IMR-90 (cell line): ENCODE results near the gene RHOBTB1. TPM values are rescaled to one million over a fixed set of nuclear protein-coding genes. Genes with fewer than 3 reads are reported as not detected.
A peak's percentile ranks its signal among the peaks of the same experiment; 100 is the strongest.

Experiments
- ATAC-seq: fragments of 200-7000 bp; cut with Tn5 transposase; 2 replicates; pipeline ENCODE4 v1.9.1; 2020; ENCODE audit warnings: low read depth, mild to moderate bottlenecking, moderate library complexity
- BruUV-seq: library from RNA; stranded (reverse); fragments of 400-500 nt; replicated peaks from 2 replicates; lab custom pipeline; 2021; lab: Mats Ljungman, UMichigan
- CTCF ChIA-PET: fragments of 300-600 bp; formaldehyde crosslinking; extraction: SDS; loops from one replicate; lab custom pipeline; 2021; ENCODE audit warnings: antibody characterized with exemption; lab: Yijun Ruan, JAX
- POLR2A ChIA-PET: fragments of 300-600 bp; sonication (Branson Sonifier 250); formaldehyde crosslinking; loops from one replicate; lab custom pipeline; 2022; ENCODE audit warnings: antibody characterized with exemption; ENCODE audit not compliant: unreplicated experiment; lab: Charles Lee
- DNase-seq: peaks from one replicate; pipeline ENCODE4 v3.0.0; 2013
- H2AFZ ChIP-seq: replicated peaks from 2 replicates; pipeline ENCODE3; 2013; ENCODE audit warnings: low read length, mild to moderate bottlenecking; ENCODE audit not compliant: poor library complexity
- H2AK5ac ChIP-seq: 2 replicates; pipeline ENCODE4 v1.6.1; 2013; ENCODE audit warnings: low read depth, low read length, inconsistent platforms
- H2AK9ac ChIP-seq: replicated peaks from 2 replicates; pipeline ENCODE3; 2013; ENCODE audit warnings: mild to moderate bottlenecking, low read depth, low read length, moderate library complexity; ENCODE audit not compliant: poor library complexity
- H2BK120ac ChIP-seq: 2 replicates; pipeline ENCODE4 v1.6.1; 2013; ENCODE audit warnings: low read depth, low read length, inconsistent platforms
- H2BK15ac ChIP-seq: 3 replicates; pipeline ENCODE4 v1.6.1; 2013; ENCODE audit warnings: low read depth, low read length, inconsistent platforms
- H2BK20ac ChIP-seq: 2 replicates; pipeline ENCODE4 v1.6.1; 2013; ENCODE audit warnings: low read depth, mild to moderate bottlenecking, inconsistent platforms, low read length, moderate library complexity
- H2BK5ac ChIP-seq: 2 replicates; pipeline ENCODE4 v1.6.1; 2013; ENCODE audit warnings: mild to moderate bottlenecking, low read depth, low read length, inconsistent platforms; ENCODE audit not compliant: poor library complexity, severe bottlenecking
- H3K14ac ChIP-seq: replicated peaks from 2 replicates; pipeline ENCODE4 v1.6.1; 2013; ENCODE audit warnings: low read depth, low read length, inconsistent platforms
- H3K18ac ChIP-seq: 2 replicates; pipeline ENCODE4 v1.6.1; 2013; ENCODE audit warnings: low read depth, low read length, control low read depth
- H3K23ac ChIP-seq: 2 replicates; pipeline ENCODE4 v1.6.1; 2013; ENCODE audit warnings: low read depth, low read length, inconsistent platforms
- H3K27ac ChIP-seq: 2 replicates; pipeline ENCODE4 v1.5.1; 2013; ENCODE audit warnings: mild to moderate bottlenecking, control low read depth, low read length; ENCODE audit not compliant: insufficient read depth
- H3K27me3 ChIP-seq: 2 replicates; pipeline ENCODE4 v1.6.1; 2013; ENCODE audit warnings: low read length; ENCODE audit not compliant: control insufficient read depth, insufficient read depth
- H3K36me3 ChIP-seq: 2 replicates; pipeline ENCODE4 v1.6.1; 2013; ENCODE audit warnings: low read length, mixed read lengths; ENCODE audit not compliant: control insufficient read depth, insufficient read depth
- H3K4ac ChIP-seq: 2 replicates; pipeline ENCODE4 v1.6.1; 2013; ENCODE audit warnings: low read depth, low read length, inconsistent platforms
- H3K4me1 ChIP-seq: 2 replicates; pipeline ENCODE4 v1.6.1; 2013; ENCODE audit warnings: low read length, mixed read lengths; ENCODE audit not compliant: control insufficient read depth, insufficient read depth
- H3K4me2 ChIP-seq: 2 replicates; pipeline ENCODE4 v1.6.1; 2013; ENCODE audit warnings: low read depth, mild to moderate bottlenecking, control low read depth, low read length, moderate library complexity
- H3K4me3 ChIP-seq: 2 replicates; pipeline ENCODE4 v1.5.1; 2013; ENCODE audit warnings: low read depth, mild to moderate bottlenecking, control low read depth, low read length, moderate library complexity; ENCODE audit not compliant: insufficient read depth
- H3K56ac ChIP-seq: 2 replicates; pipeline ENCODE4 v1.6.1; 2013; ENCODE audit warnings: low read length, inconsistent platforms; ENCODE audit not compliant: insufficient read depth; ENCODE audit errors: extremely low read depth
- H3K79me1 ChIP-seq, 2 experiments: 2 replicates each; pipeline ENCODE4 v1.6.1; 2013; ENCODE audit warnings: low read length in 2 of 2, inconsistent platforms in 1 of 2, low read depth in 1 of 2
- H3K9ac ChIP-seq: 2 replicates; pipeline ENCODE4 v1.6.1; 2013; ENCODE audit warnings: low read depth, low read length, control low read depth
- H3K9me1 ChIP-seq: 2 replicates; pipeline ENCODE4 v1.6.1; 2013; ENCODE audit warnings: low read length, inconsistent platforms; ENCODE audit not compliant: insufficient read depth
- H3K9me3 ChIP-seq: 2 replicates; pipeline ENCODE4 v1.6.1; 2013; ENCODE audit warnings: low read length; ENCODE audit not compliant: control insufficient read depth, insufficient read depth
- H4K20me1 ChIP-seq: 2 replicates; pipeline ENCODE4 v1.6.1; 2013; ENCODE audit warnings: low read length, inconsistent platforms; ENCODE audit not compliant: insufficient read depth
- H4K5ac ChIP-seq: 2 replicates; pipeline ENCODE4 v1.6.1; 2013; ENCODE audit warnings: mild to moderate bottlenecking, low read depth, low read length, control low read depth
- H4K8ac ChIP-seq, 2 experiments: 2 replicates each; pipeline ENCODE4 v1.6.1; 2013; ENCODE audit warnings: low read depth in 2 of 2, low read length in 2 of 2, control low read depth in 1 of 2, inconsistent platforms in 1 of 2
- H4K91ac ChIP-seq: 2 replicates; pipeline ENCODE4 v1.6.1; 2013; ENCODE audit warnings: low read depth, low read length, inconsistent platforms; ENCODE audit not compliant: insufficient read depth
- BHLHE40 ChIP-seq: fragments of 150-350 bp; IDR thresholded peaks from 2 replicates; pipeline ENCODE4 v1.6.1; 2016; ENCODE audit warnings: mild to moderate bottlenecking, low read depth, low read length
- CEBPB ChIP-seq: IDR thresholded peaks from 2 replicates; pipeline ENCODE4 v1.6.1; 2012; ENCODE audit warnings: low read depth, low read length, improper control_type of control experiment
- CHD1 ChIP-seq: IDR thresholded peaks from 2 replicates; pipeline ENCODE4 v1.6.1; 2012; ENCODE audit warnings: low read depth, low read length, improper control_type of control experiment
- FOS ChIP-seq: fragments of 150-350 bp; IDR thresholded peaks from 2 replicates; pipeline ENCODE4 v1.6.1; 2016; ENCODE audit warnings: low read depth, low read length
- MAFK ChIP-seq: IDR thresholded peaks from 2 replicates; pipeline ENCODE4 v1.6.1; 2012; ENCODE audit warnings: low read depth, low read length, improper control_type of control experiment
- MAZ ChIP-seq: IDR thresholded peaks from 2 replicates; pipeline ENCODE4 v1.6.1; 2012; ENCODE audit warnings: low read depth, mild to moderate bottlenecking, low read length, improper control_type of control experiment, moderate library complexity, borderline replicate concordance
- MXI1 ChIP-seq: IDR thresholded peaks from 2 replicates; pipeline ENCODE4 v1.6.1; 2012; ENCODE audit warnings: low read depth, mild to moderate bottlenecking, low read length, moderate library complexity, borderline replicate concordance
- NFE2L2 ChIP-seq: fragments of 150-350 bp; IDR thresholded peaks from 2 replicates; pipeline ENCODE4 v1.6.1; 2016; ENCODE audit warnings: low read depth, mild to moderate bottlenecking, low read length
- POLR2A ChIP-seq: IDR thresholded peaks from 2 replicates; pipeline ENCODE4 v1.6.1; 2012; ENCODE audit warnings: mild to moderate bottlenecking, low read depth, low read length
- RCOR1 ChIP-seq: IDR thresholded peaks from 2 replicates; pipeline ENCODE4 v1.6.1; 2012; ENCODE audit warnings: mild to moderate bottlenecking, low read length, improper control_type of control experiment; ENCODE audit not compliant: insufficient replicate concordance
- RFX5 ChIP-seq: IDR thresholded peaks from 2 replicates; pipeline ENCODE4 v1.8.0; 2012; ENCODE audit warnings: low read depth, mild to moderate bottlenecking, low read length, moderate library complexity
- SMC3 ChIP-seq: fragments of 150-350 bp; IDR thresholded peaks from 2 replicates; pipeline ENCODE4 v1.6.1; 2016; ENCODE audit warnings: low read depth, mild to moderate bottlenecking, antibody characterized with exemption, low read length, moderate library complexity
- USF2 ChIP-seq: fragments of 150-350 bp; IDR thresholded peaks from 2 replicates; pipeline ENCODE4 v1.6.1; 2017; ENCODE audit warnings: mild to moderate bottlenecking, antibody characterized with exemption, low read length, low read depth
- WGBS, 2 experiments: methylation state at CpG; one replicate each; pipeline versions ENCODE4 v1.1.5 to v1.1.7; 2013; ENCODE audit warnings: missing lambda C conversion rate in 2 of 2; ENCODE audit not compliant: insufficient read length in 1 of 2; ENCODE audit errors: extremely low coverage in 2 of 2; 5-methylcytosine and 5-hydroxymethylcytosine counted together
- dilution Hi-C: fragments of 300-500 bp; cut with HindIII; formaldehyde crosslinking; loops from one replicate; pipeline ENCODE4 v1.14.3; 2018; ENCODE audit warnings: low sequenced_read_pairs; ENCODE audit not compliant: unreplicated experiment
- in situ Hi-C: fragments of 300-500 bp; cut with MboI; formaldehyde crosslinking; loops from 3 replicates; pipeline ENCODE4 v1.14.3; 2019; ENCODE audit warnings: low sequenced_read_pairs, inconsistent platforms, mixed read lengths
- intact Hi-C: fragments of 100-400 bp; cut with micrococcal nuclease; formaldehyde crosslinking; loops from 2 replicates; pipeline ENCODE4 v1.10.0; 2022
- polyA plus RNA-seq, 3 experiments: library from polyadenylated mRNA; depleted of rRNA; stranded (reverse); fragments of >200 nt; gene quantifications; 2 replicates each; pipeline ENCODE4 v1.2.3, GENCODE V29; 2012; ENCODE audit warnings: low replicate concordance in 1 of 3
- total RNA-seq: library from RNA; depleted of rRNA; stranded (reverse); fragments of >200 nt; gene quantifications from 2 replicates; pipeline ENCODE4 v1.2.3, GENCODE V29; 2012
- TF ChIP-seq, protein P1 (sequence below): conservative IDR thresholded peaks from 2 replicates; pipeline ENCODE4 v1.5.1; 2012; ENCODE audit warnings: mild to moderate bottlenecking, low read depth, low read length, improper control_type of control experiment
- TF ChIP-seq, protein P2 (sequence below): fragments of 150-350 bp; IDR thresholded peaks from 2 replicates; pipeline ENCODE4 v1.6.1; 2016; ENCODE audit warnings: low read depth, mild to moderate bottlenecking, low read length, moderate library complexity, borderline replicate concordance

Gene RHOBTB1
- total and polyA plus RNA-seq, 2 of the 4 experiments (the other 2 are of a cell fraction), result 8.9 to 15.2 TPM

DNA sequence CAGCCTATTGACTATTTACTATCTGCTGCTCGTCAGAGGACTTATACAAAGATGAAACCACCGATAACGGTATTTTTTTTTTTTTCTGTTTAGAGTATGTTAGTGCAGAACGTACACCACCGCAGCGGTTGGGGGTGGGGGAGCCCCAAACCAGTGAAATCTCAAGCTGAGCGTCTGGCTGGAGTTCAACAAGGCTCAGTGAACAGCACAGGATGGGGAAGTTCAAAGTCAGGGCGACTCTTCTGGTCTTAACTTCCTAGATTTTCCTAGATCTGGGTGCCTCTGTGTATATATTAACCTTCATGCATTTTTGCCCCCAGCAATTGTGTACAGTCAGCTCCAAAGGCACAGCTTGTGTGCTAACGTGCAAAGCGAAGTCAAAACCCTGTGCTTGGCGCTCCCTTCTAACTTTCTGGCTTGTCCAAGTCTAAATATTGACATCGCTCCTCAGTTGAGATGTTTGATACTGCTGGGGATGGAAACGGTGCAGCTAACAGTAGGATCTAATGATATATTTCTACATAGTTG is 1.1 kb downstream of the RHOBTB1 start:
- Histone ChIP-seq H2AK5ac (peak overlapping the region; percentile 87), H3K4ac (peak overlapping the region; percentile 90), H3K9me3 (no peaks in the 10 kb centered on the region), H3K79me1 (peaks cover 5 to 41% of the 10 kb centered on the region in 2 experiments; a peak in 3 of 4 replicates), H3K18ac (peak overlapping the region; percentile 70), H3K27me3 (no peaks in the 10 kb centered on the region), H3K27ac (peak overlapping the region; percentile 92), H3K56ac (peak overlapping the region; percentile 92; the same call in 1 of the 2 replicates), H3K23ac (peak overlapping the region; percentile 81), H2BK5ac (peak overlapping the region; percentile 89), H3K36me3 (0 out of 2 replicates have a peak, but pooled peaks cover 2% of the 10 kb centered on the region), H4K8ac (peak overlapping the region; percentile 17 to 70), H3K9ac (peak overlapping the region; percentile 91), H2BK20ac (peak overlapping the region; percentile 71), H4K5ac (peak overlapping the region; percentile 53), H4K20me1 (no peaks in the 10 kb centered on the region), H2AFZ (peak overlapping the region; percentile 90), H3K4me1 (peaks cover 4% of the 10 kb centered on the region), H3K9me1 (peaks cover 11% of the 10 kb centered on the region), H3K14ac (peak overlapping the region; percentile 97), H2BK120ac (peak overlapping the region; percentile 67), H2BK15ac (peak overlapping the region; percentile 67; the same call in 2 of the 3 replicates), H3K4me3 (peak overlapping the region; percentile 67), H3K4me2 (peak overlapping the region; percentile 96), H4K91ac (peak overlapping the region; percentile 85), H2AK9ac (peak overlapping the region; percentile 63)
- dilution Hi-C loops (no loop called here), intact Hi-C loops (loop anchor here (5.0 kb wide), 2 partner anchors 46 to 121 kb away; no protein-coding TSS in a partner anchor), in situ Hi-C loops (loop anchor here (25.0 kb wide), 1 partner anchor 1294 kb away; no protein-coding TSS in a partner anchor)
- CTCF ChIA-PET, result interaction anchor here (0.6 to 0.9 kb wide), 4 partner anchors 10 to 501 kb away, joined by 3 to 4 read pairs (median 3); no protein-coding TSS in a partner anchor
- no TSS peak for BruUV-seq
- no CpG with 5 or more reads among the region's 13 CpGs for WGBS, 2 experiments
- POLR2A ChIA-PET, result interaction anchor here (0.6 to 1.0 kb wide), 4 partner anchors 16 to 686 kb away, joined by 3 to 5 read pairs (median 3); no protein-coding TSS in a partner anchor
- ATAC-seq (no peak), DNase-seq (peak; percentile 31)
- no peak for TF ChIP-seq BHLHE40
- no peak for TF ChIP-seq RCOR1
- TF ChIP-seq CEBPB, result no peak
- TF ChIP-seq FOS, result no peak
- TF ChIP-seq, protein P1, sequence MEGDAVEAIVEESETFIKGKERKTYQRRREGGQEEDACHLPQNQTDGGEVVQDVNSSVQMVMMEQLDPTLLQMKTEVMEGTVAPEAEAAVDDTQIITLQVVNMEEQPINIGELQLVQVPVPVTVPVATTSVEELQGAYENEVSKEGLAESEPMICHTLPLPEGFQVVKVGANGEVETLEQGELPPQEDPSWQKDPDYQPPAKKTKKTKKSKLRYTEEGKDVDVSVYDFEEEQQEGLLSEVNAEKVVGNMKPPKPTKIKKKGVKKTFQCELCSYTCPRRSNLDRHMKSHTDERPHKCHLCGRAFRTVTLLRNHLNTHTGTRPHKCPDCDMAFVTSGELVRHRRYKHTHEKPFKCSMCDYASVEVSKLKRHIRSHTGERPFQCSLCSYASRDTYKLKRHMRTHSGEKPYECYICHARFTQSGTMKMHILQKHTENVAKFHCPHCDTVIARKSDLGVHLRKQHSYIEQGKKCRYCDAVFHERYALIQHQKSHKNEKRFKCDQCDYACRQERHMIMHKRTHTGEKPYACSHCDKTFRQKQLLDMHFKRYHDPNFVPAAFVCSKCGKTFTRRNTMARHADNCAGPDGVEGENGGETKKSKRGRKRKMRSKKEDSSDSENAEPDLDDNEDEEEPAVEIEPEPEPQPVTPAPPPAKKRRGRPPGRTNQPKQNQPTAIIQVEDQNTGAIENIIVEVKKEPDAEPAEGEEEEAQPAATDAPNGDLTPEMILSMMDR, result no peak
- TF ChIP-seq MAZ, result no peak
- no peak for TF ChIP-seq SMC3
- no peak for TF ChIP-seq USF2
- TF ChIP-seq POLR2A, result no peak
- TF ChIP-seq MXI1, result no peak
- TF ChIP-seq, protein P2, sequence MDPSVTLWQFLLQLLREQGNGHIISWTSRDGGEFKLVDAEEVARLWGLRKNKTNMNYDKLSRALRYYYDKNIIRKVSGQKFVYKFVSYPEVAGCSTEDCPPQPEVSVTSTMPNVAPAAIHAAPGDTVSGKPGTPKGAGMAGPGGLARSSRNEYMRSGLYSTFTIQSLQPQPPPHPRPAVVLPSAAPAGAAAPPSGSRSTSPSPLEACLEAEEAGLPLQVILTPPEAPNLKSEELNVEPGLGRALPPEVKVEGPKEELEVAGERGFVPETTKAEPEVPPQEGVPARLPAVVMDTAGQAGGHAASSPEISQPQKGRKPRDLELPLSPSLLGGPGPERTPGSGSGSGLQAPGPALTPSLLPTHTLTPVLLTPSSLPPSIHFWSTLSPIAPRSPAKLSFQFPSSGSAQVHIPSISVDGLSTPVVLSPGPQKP, result no peak
- TF ChIP-seq CHD1, result no peak
- TF ChIP-seq MAFK, result no peak
- TF ChIP-seq RFX5, result no peak
- TF ChIP-seq NFE2L2, result no peak
